Measurements from ENCODE around the gene SAMHD1.

DNA sequence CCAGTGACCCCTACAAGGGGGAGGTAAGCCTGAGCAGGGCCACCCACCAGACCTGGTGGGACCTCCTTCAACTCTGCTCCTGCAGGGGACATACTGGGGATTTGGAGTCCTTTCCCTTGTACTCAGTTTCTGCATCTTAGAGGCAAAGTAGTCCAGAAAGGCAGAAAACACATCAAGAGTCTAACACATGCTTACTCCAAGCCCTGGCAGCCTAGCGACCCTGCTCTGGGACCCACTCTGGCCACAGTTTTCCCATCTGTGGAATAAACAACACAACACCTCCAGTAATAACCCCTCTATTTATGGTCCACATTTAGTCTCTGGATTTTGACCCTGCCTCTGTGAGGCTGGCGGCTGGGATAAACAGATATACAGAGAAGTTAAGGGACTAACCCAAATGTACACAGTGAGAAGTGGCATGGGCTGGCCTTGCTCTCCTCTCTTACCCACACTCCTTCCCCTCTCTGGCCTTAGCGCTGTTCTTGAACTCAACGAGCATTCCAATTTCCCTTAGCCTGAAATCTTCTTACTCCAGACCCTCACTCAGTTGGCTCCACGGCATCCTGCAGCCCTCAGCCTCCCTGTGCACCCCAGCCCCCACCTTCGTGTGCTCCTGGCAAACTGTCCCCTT lies 91.7 kb downstream of the SAMHD1 start:
- TF ChIP-seq, protein P1, sequence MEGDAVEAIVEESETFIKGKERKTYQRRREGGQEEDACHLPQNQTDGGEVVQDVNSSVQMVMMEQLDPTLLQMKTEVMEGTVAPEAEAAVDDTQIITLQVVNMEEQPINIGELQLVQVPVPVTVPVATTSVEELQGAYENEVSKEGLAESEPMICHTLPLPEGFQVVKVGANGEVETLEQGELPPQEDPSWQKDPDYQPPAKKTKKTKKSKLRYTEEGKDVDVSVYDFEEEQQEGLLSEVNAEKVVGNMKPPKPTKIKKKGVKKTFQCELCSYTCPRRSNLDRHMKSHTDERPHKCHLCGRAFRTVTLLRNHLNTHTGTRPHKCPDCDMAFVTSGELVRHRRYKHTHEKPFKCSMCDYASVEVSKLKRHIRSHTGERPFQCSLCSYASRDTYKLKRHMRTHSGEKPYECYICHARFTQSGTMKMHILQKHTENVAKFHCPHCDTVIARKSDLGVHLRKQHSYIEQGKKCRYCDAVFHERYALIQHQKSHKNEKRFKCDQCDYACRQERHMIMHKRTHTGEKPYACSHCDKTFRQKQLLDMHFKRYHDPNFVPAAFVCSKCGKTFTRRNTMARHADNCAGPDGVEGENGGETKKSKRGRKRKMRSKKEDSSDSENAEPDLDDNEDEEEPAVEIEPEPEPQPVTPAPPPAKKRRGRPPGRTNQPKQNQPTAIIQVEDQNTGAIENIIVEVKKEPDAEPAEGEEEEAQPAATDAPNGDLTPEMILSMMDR (IDR thresholded peaks at IDR 0.05): no peak
- no peak for TF ChIP-seq POLR2A (IDR thresholded peaks at IDR 0.05)
